Smooth muscle cell (in vitro differentiated cells): Measurements from ENCODE around the gene FAM13A. TPM values are rescaled to one million over a fixed set of nuclear protein-coding genes. Genes with fewer than 3 reads are reported as not detected.
"Not testable (repeated sequence)": the region's sequence is repeated elsewhere in the genome, so short reads cannot be mapped to it uniquely, and the experiment has no call there.

Experiments used
- DNase-seq: peaks from one replicate; lab custom pipeline; 2025; ENCODE audit not compliant: unreplicated experiment; lab: John Stamatoyannopoulos, UW
- H2AFZ ChIP-seq: fragments of 200-600 bp; sonication (generic); 2 replicates; pipeline ENCODE4 v1.6.0; 2016; ENCODE audit warnings: antibody characterized with exemption, low read depth, mild to moderate bottlenecking
- H3F3A ChIP-seq: fragments of 200-600 bp; sonication (generic); 2 replicates; pipeline ENCODE4 v1.6.0; 2017; ENCODE audit warnings: antibody characterized with exemption, low read depth
- H3K27ac ChIP-seq: fragments of 200-600 bp; sonication (generic); 2 replicates; pipeline ENCODE4 v1.5.1; 2016; ENCODE audit warnings: low read depth, mild to moderate bottlenecking
- H3K27me3 ChIP-seq: fragments of 200-600 bp; sonication (generic); 2 replicates; pipeline ENCODE4 v1.6.1; 2016; ENCODE audit warnings: low read depth, mild to moderate bottlenecking
- H3K36me3 ChIP-seq: fragments of 200-600 bp; sonication (generic); 2 replicates; pipeline ENCODE4 v1.5.1; 2016; ENCODE audit warnings: low read depth
- H3K4me1 ChIP-seq: fragments of 200-600 bp; sonication (generic); 2 replicates; pipeline ENCODE4 v1.5.1; 2016; ENCODE audit warnings: low read depth
- H3K4me2 ChIP-seq: fragments of 200-600 bp; sonication (generic); 2 replicates; pipeline ENCODE4 v1.6.0; 2016; ENCODE audit warnings: mild to moderate bottlenecking
- H3K4me3 ChIP-seq: fragments of 200-600 bp; sonication (generic); 2 replicates; pipeline ENCODE4 v1.5.1; 2016; ENCODE audit warnings: mild to moderate bottlenecking
- H3K79me2 ChIP-seq: fragments of 200-600 bp; sonication (generic); 2 replicates; pipeline ENCODE4 v1.6.0; 2016; ENCODE audit warnings: low read depth, mild to moderate bottlenecking
- H3K9ac ChIP-seq: fragments of 200-600 bp; sonication (generic); 2 replicates; pipeline ENCODE4 v1.6.0; 2016; ENCODE audit warnings: low read depth
- H3K9me3 ChIP-seq: fragments of 200-600 bp; sonication (generic); replicated peaks from 2 replicates; pipeline ENCODE4 v1.5.1; 2016; ENCODE audit warnings: low read depth
- H4K20me1 ChIP-seq: fragments of 200-600 bp; sonication (generic); 2 replicates; pipeline ENCODE4 v1.6.0; 2016; ENCODE audit warnings: low read depth
- CTCF ChIP-seq: fragments of 200-600 bp; sonication (generic); IDR thresholded peaks from 2 replicates; pipeline ENCODE4 v1.5.1; 2017; ENCODE audit warnings: borderline replicate concordance, mild to moderate bottlenecking, antibody characterized with exemption; ENCODE audit not compliant: insufficient read depth, poor library complexity, severe bottlenecking
- WGBS: methylation state at CpG from one replicate; pipeline ENCODE4 v1.1.7; 2016; ENCODE audit warnings: low lambda C conversion rate; 5-methylcytosine and 5-hydroxymethylcytosine counted together
- polyA plus RNA-seq: library from polyadenylated mRNA; unstranded; fragments of >200 nt; fragmentation: Nextera tagmentation; extraction: Ambion mirVana; gene quantifications from 2 replicates; pipeline ENCODE4 v1.2.1, GENCODE V29; 2016
- total RNA-seq: library from RNA; depleted of rRNA; stranded (reverse); fragments of >200 nt; gene quantifications from 2 replicates; pipeline ENCODE4 v1.2.3, GENCODE V29; 2014

Gene FAM13A
- total and polyA plus RNA-seq, 2 experiments from 2014 or later = 14.6 to 39.9 TPM

GRCh38 chr4:89067417-89067816, 10.4 kb upstream of the FAM13A start:
- Histone ChIP-seq H3K9ac (no peak overlapping the region), H3K27me3 (no peaks in the 10 kb centered on the region), H3K9me3 (no peaks in the 10 kb centered on the region), H3K4me2 (no peak overlapping the region), H3K4me1 (no peaks in the 10 kb centered on the region), H3K27ac (no peak overlapping the region), H3K4me3 (no peak overlapping the region), H3F3A (no peaks in the 10 kb centered on the region), H4K20me1 (no peaks in the 10 kb centered on the region), H3K79me2 (no peaks in the 10 kb centered on the region), H3K36me3 (no peaks in the 10 kb centered on the region), H2AFZ (no peak overlapping the region)
- no peak for TF ChIP-seq CTCF
- no peak for DNase-seq

- 67% methylated on average over 3 of the region's 3 CpGs for WGBS
- Histone ChIP-seq H3K4me2 (no peak overlapping the region), H3F3A (no peaks in the 10 kb centered on the region), H3K27me3 (no peaks in the 10 kb centered on the region), H3K4me1 (no peaks in the 10 kb centered on the region), H3K36me3 (no peaks in the 10 kb centered on the region), H2AFZ (no peak overlapping the region), H3K4me3 (no peak overlapping the region), H3K9ac (no peak overlapping the region), H3K9me3 (no peaks in the 10 kb centered on the region), H3K27ac (no peak overlapping the region), H4K20me1 (no peaks in the 10 kb centered on the region), H3K79me2 (no peaks in the 10 kb centered on the region)
- no peak for DNase-seq
- TF ChIP-seq CTCF = no peak
Observed at GRCh38 chr4:89064848-89065247, 7.9 kb upstream of the FAM13A start.

- not testable (repeated sequence) for H3K27me3 ChIP-seq, H3F3A ChIP-seq, H4K20me1 ChIP-seq, H3K9me3 ChIP-seq, H3K36me3 ChIP-seq, DNase-seq, H3K9ac ChIP-seq
- peak overlapping the region; percentile 89 for H3K4me2 ChIP-seq
- H3K79me2 ChIP-seq = peaks cover 31% of the 10 kb centered on the region
- H3K27ac ChIP-seq = peak overlapping the region; percentile 52
- 76% methylated on average over 2 of the region's 2 CpGs for WGBS
- H2AFZ ChIP-seq = peak overlapping the region; percentile 96
- peaks cover 19% of the 10 kb centered on the region for H3K4me1 ChIP-seq
- peak overlapping the region; percentile 54 for H3K4me3 ChIP-seq
Observed at GRCh38 chr4:89057844-89058243, 859 bp upstream of the FAM13A start.

- peak overlapping the region; percentile 52 for H3K27ac ChIP-seq
- no peaks in the 10 kb centered on the region for H3K36me3 ChIP-seq
- H3K4me3 ChIP-seq = peak overlapping the region; percentile 54
- H3F3A ChIP-seq = no peaks in the 10 kb centered on the region
- no peak for DNase-seq
- H3K9me3 ChIP-seq = no peaks in the 10 kb centered on the region
- H4K20me1 ChIP-seq = no peaks in the 10 kb centered on the region
- peak overlapping the region; percentile 28 for H3K9ac ChIP-seq
- H3K79me2 ChIP-seq = peaks cover 40% of the 10 kb centered on the region
- WGBS = 11% methylated on average over 2 of the region's 2 CpGs
- peaks cover 19% of the 10 kb centered on the region for H3K4me1 ChIP-seq
- H2AFZ ChIP-seq = peak overlapping the region; percentile 96
- peak overlapping the region; percentile 89 for H3K4me2 ChIP-seq
- no peaks in the 10 kb centered on the region for H3K27me3 ChIP-seq
- no peak for TF ChIP-seq CTCF
Observed at GRCh38 chr4:89056292-89056952, 563 bp downstream of the FAM13A start.
